ENCODE data around the gene CIRBP. TPM values are rescaled to one million over a fixed set of nuclear protein-coding genes. Genes with fewer than 3 reads are reported as not detected.

Gene CIRBP
- total RNA-seq, 1 donor from 2014 or later, result 192 TPM

DNA sequence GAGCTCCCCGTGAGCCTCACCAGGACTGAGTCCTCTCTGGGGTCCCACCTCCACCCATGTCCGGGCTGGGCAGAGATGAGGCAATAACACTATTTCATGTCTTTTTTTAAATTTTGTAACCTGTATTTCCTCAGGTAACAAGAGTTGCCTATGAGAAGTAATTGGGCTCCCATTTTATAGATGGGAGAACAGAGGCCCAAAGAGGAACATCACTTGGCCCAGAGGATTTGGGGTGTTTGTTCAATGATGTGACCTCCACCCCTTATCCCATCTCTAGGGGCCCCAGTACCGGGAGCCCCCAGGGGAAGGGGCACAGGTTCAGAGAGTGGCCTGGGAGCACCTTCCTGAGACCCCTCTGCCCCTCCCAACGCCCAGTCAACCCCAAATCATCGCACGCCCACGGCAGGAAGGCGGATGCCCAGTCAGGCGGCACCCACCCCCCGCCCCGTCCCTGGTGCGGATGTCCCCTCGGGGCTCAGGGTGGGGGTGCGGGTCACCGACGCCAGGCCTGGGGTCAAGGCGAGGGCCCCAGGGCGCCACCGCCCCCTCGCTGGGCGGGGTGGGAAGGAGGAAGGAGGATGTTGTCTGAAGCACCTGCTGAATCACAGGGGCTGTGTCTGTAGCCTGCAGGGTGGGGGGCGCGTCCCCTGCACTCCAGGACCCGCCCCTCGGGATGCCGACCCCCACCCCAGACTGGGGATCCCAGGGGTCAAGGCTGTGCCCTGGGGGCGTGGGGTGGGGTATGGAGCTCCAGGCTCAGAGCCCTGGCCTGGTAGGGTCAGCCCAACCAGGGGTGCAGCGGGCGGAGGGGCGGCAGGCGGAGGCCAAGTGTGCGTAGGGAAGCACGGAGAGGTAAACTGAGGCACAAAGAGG is 9.0 kb upstream of the CIRBP start:
- Histone ChIP-seq H3K27me3 (no peaks in the 10 kb centered on the region), H3K4me3 (peak overlapping the region; percentile 33 to 72), H3K9me3 (no peaks in the 10 kb centered on the region), H3K36me3 (peaks cover 0 to 33% of the 10 kb centered on the region in 2 donors), H3K4me1 (peaks cover 84% of the 10 kb centered on the region), H3K27ac (peak overlapping the region; percentile 97)
- TF ChIP-seq POLR2AphosphoS5 (IDR thresholded peaks at IDR 0.05; ENCODE audit: insufficient read depth in 1 of 2, low read depth in 1 of 2), result no peak
- TF ChIP-seq, protein P1, sequence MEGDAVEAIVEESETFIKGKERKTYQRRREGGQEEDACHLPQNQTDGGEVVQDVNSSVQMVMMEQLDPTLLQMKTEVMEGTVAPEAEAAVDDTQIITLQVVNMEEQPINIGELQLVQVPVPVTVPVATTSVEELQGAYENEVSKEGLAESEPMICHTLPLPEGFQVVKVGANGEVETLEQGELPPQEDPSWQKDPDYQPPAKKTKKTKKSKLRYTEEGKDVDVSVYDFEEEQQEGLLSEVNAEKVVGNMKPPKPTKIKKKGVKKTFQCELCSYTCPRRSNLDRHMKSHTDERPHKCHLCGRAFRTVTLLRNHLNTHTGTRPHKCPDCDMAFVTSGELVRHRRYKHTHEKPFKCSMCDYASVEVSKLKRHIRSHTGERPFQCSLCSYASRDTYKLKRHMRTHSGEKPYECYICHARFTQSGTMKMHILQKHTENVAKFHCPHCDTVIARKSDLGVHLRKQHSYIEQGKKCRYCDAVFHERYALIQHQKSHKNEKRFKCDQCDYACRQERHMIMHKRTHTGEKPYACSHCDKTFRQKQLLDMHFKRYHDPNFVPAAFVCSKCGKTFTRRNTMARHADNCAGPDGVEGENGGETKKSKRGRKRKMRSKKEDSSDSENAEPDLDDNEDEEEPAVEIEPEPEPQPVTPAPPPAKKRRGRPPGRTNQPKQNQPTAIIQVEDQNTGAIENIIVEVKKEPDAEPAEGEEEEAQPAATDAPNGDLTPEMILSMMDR (IDR thresholded peaks at IDR 0.05), result no peak
- TF ChIP-seq POLR2A (IDR thresholded peaks at IDR 0.05), result no peak
- intact Hi-C loops (cut with DNase I), result no loop called here
- no peak for DNase-seq (ENCODE audit: extremely low spot score in 2 of 2)

DNA sequence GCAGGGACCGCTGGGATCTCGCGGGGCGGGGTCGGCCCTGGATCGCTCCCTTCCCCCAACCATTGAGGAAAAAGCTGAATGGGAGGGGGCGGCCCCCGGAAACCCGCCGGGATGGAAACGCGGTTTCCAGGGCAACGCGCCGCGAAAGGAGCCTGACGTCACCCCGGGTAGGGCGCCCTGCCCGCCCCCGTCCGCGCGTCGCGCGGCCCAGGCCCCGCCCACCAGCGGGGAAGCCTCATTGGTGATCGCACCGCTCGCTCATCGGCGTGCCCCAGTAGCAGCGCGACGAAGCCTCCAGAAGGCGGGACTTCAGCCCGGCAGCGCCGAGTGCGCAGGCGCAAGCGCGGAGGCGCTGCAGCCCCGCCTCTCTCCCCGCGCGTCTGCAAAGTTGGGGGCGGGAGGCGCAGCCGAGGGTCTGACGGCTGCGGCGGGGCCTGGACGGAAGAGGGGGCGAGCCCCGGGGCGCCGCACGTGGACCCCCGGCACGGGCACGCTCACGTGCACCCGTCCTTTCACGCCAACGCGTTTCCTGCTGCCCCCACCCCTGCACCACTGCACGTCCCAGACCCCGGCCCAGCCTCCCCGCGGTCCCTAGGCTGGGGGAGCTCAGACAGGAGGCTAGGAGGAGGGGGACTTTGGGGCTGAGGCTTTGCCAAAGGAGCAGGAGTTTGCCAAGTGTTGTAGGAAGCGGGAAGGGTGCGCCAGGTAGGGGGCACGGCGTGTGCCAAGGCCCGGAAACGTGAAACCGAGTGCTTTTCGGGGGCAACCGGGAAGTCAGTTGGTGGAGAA is 8.2 kb upstream of the CIRBP start:
- Histone ChIP-seq H3K27ac (peak overlapping the region; percentile 97), H3K9me3 (no peaks in the 10 kb centered on the region), H3K4me3 (peak overlapping the region; percentile 72 to 79), H3K4me1 (peaks cover 84% of the 10 kb centered on the region), H3K36me3 (peaks cover 0 to 24% of the 10 kb centered on the region in 2 donors), H3K27me3 (no peaks in the 10 kb centered on the region)
- intact Hi-C loops (cut with DNase I), result loop anchor here (1.0 kb wide), 1 partner anchor 9 kb away; no protein-coding TSS in a partner anchor
- DNase-seq (ENCODE audit: extremely low spot score in 2 of 2), result no peak
- TF ChIP-seq POLR2A (IDR thresholded peaks at IDR 0.05) (peak in 1 of 2 donors; percentile 75), POLR2AphosphoS5 (IDR thresholded peaks at IDR 0.05; ENCODE audit: insufficient read depth in 1 of 2, low read depth in 1 of 2) (peak; percentile 26 to 77)
- TF ChIP-seq, protein P1 (IDR thresholded peaks at IDR 0.05), result no peak

DNA sequence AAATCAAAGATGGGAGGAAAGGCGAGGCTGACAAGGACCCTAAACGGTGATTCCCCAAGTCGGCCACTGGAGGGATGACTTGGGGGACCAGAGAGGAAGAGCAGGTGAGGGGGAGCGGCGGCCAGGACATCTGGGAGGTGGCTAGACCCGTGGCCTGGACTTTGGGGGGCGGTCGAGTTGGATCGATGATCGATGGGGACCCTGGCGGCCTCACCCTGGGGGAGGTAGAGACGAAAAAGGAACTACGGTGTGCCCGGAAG is 7.7 kb upstream of the CIRBP start:
- Histone ChIP-seq H3K36me3 (peaks cover 0 to 19% of the 10 kb centered on the region in 2 donors), H3K27me3 (no peaks in the 10 kb centered on the region), H3K4me1 (peaks cover 86% of the 10 kb centered on the region), H3K9me3 (no peaks in the 10 kb centered on the region), H3K4me3 (peak overlapping the region; percentile 72 to 79), H3K27ac (peak overlapping the region; percentile 97)
- TF ChIP-seq POLR2A (IDR thresholded peaks at IDR 0.05) (no peak), POLR2AphosphoS5 (IDR thresholded peaks at IDR 0.05; ENCODE audit: insufficient read depth in 1 of 2, low read depth in 1 of 2) (no peak)
- TF ChIP-seq, protein P1 (IDR thresholded peaks at IDR 0.05), result no peak
- no peak for DNase-seq (ENCODE audit: extremely low spot score in 2 of 2)
- intact Hi-C loops (cut with DNase I), result loop anchor here (1.0 kb wide), 1 partner anchor 9 kb away; no protein-coding TSS in a partner anchor

DNA sequence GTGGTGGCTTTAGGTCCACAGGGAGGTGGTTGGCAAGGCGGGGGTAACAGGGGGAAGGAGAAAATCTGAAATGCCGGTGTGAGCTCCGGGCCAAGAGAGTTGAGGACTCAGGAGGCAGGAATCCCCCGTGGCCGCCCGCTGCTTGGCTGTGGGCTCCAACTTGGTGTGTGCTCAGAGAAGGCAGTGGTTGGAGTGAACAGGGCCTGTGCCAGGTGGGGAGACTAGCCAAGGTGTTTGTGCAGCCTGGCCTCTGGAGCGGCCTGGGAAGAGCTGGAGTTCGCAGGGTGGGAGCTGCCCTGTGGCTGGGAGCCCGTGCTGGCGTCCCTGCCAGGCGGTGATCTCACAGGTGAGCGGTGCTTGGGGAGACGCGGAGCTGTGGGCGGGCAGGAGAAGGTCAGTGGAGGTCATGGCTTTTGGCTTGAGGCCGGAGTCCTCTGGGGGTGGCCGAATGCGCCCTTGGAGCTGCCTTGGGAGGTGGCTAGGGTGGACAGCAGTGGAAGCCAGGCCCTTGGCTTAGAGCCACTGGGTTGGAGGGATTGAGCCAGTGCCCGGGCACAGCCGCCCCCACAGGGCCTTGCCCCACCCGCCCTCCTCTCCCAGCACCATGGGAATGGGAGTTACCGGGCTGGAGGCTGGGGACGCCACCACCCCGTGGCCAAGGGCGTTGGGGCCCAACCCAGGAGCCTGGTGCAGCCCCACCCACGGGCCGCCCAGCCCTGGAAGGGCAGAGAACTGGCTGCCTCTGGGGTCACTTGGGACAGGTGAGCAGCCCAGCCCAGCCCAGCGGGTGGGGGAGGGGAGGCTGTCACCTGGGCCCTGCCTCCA is 7.1 kb upstream of the CIRBP start:
- Histone ChIP-seq H3K4me1 (peaks cover 86% of the 10 kb centered on the region), H3K27ac (peak overlapping the region; percentile 97), H3K36me3 (peaks cover 0 to 14% of the 10 kb centered on the region in 2 donors), H3K27me3 (no peaks in the 10 kb centered on the region), H3K4me3 (peak overlapping the region; percentile 72 to 79), H3K9me3 (no peaks in the 10 kb centered on the region)
- intact Hi-C loops (cut with DNase I), result loop anchor here (1.0 kb wide), 1 partner anchor 10 kb away; no protein-coding TSS in a partner anchor
- TF ChIP-seq POLR2A (IDR thresholded peaks at IDR 0.05), result no peak
- TF ChIP-seq, protein P1 (IDR thresholded peaks at IDR 0.05), result no peak
- TF ChIP-seq POLR2AphosphoS5 (IDR thresholded peaks at IDR 0.05; ENCODE audit: insufficient read depth in 1 of 2, low read depth in 1 of 2), result no peak
- DNase-seq (ENCODE audit: extremely low spot score in 2 of 2), result no peak

All from vagina (tissue), 2 donors.